A673 (cell line): Measurements from ENCODE around the gene RAB39B. TPM values are rescaled to one million over a fixed set of nuclear protein-coding genes. Genes with fewer than 3 reads are reported as not detected.
A peak's percentile ranks its signal among the peaks of the same experiment; 100 is the strongest.

Experiments used
- Bru-seq: library from RNA; stranded (reverse); fragments of 400-500 nt; gene quantifications from one replicate; lab custom pipeline; 2021; lab: Mats Ljungman, UMichigan
- BruChase-seq, 2 experiments: library from RNA; stranded (reverse); fragments of 400-500 nt; gene quantifications; one replicate each; lab custom pipeline; 2021; lab: Mats Ljungman, UMichigan
- BruUV-seq: library from RNA; stranded (reverse); fragments of 400-500 nt; replicated peaks from 2 replicates; lab custom pipeline; 2021; lab: Mats Ljungman, UMichigan
- CTCF ChIA-PET: fragments of 300-600 bp; sonication (Branson Sonifier 250); formaldehyde crosslinking; loops from one replicate; lab custom pipeline; 2022; ENCODE audit warnings: antibody characterized with exemption; lab: Charles Lee
- POLR2A ChIA-PET: fragments of 300-600 bp; sonication (Branson Sonifier 250); formaldehyde crosslinking; loops from one replicate; lab custom pipeline; 2022; ENCODE audit warnings: antibody characterized with exemption; ENCODE audit not compliant: low non-redundant PET; lab: Charles Lee
- DNase-seq: peaks from one replicate; pipeline ENCODE4 v3.0.0-alpha.2; 2015; ENCODE audit warnings: low spot score
- H3K27ac ChIP-seq: fragments of 200-600 bp; sonication (generic); 2 replicates; pipeline ENCODE4 v1.5.1; 2016; ENCODE audit warnings: mixed run types, low read depth, mild to moderate bottlenecking, mixed read lengths, antibody characterized with exemption, low read length; ENCODE audit not compliant: poor library complexity, severe bottlenecking
- H3K27me3 ChIP-seq: fragments of 200-600 bp; sonication (generic); replicated peaks from 2 replicates; pipeline ENCODE4 v1.6.1; 2017; ENCODE audit warnings: mixed run types, low read depth, mild to moderate bottlenecking, mixed read lengths, antibody characterized with exemption, low read length; ENCODE audit not compliant: insufficient read depth, poor library complexity
- H3K36me3 ChIP-seq: fragments of 200-600 bp; sonication (generic); 2 replicates; pipeline ENCODE4 v1.6.1; 2016; ENCODE audit warnings: mixed run types, mild to moderate bottlenecking, mixed read lengths, antibody characterized with exemption, low read length; ENCODE audit not compliant: insufficient read depth, poor library complexity, severe bottlenecking
- H3K4me1 ChIP-seq: fragments of 200-600 bp; sonication (generic); 2 replicates; pipeline ENCODE4 v1.6.1; 2017; ENCODE audit warnings: mixed run types, mild to moderate bottlenecking, mixed read lengths, antibody characterized with exemption, low read length; ENCODE audit not compliant: insufficient read depth, poor library complexity, severe bottlenecking
- H3K4me3 ChIP-seq: fragments of 200-600 bp; sonication (generic); 2 replicates; pipeline ENCODE4 v1.5.1; 2016; ENCODE audit warnings: low read depth, mixed run types, mild to moderate bottlenecking, mixed read lengths, low read length; ENCODE audit not compliant: poor library complexity, severe bottlenecking
- H3K9me3 ChIP-seq: fragments of 200-600 bp; sonication (generic); 2 replicates; pipeline ENCODE4 v1.6.1; 2016; ENCODE audit warnings: mixed run types, low read depth, mild to moderate bottlenecking, mixed read lengths, antibody characterized with exemption, low read length; ENCODE audit not compliant: poor library complexity, severe bottlenecking
- CTCF ChIP-seq: fragments of 300-800, 200-600 bp; sonication (generic); conservative IDR thresholded peaks from 2 replicates; pipeline ENCODE4 v1.5.1; 2017; ENCODE audit warnings: low read depth, mild to moderate bottlenecking, antibody characterized with exemption, low read length, moderate library complexity, mixed read lengths
- EZH2 ChIP-seq: fragments of 200-600 bp; sonication (generic); IDR thresholded peaks from 2 replicates; pipeline ENCODE4 v1.6.1; 2017; ENCODE audit warnings: borderline replicate concordance, low read depth, mild to moderate bottlenecking, mixed read lengths, antibody characterized with exemption, low read length; ENCODE audit not compliant: poor library complexity, severe bottlenecking
- intact Hi-C: fragments of 100-400 bp; cut with micrococcal nuclease; formaldehyde crosslinking; loops from one replicate; pipeline ENCODE4 v1.10.0; 2022; ENCODE audit not compliant: unreplicated experiment
- long read RNA-seq: library from polyadenylated mRNA; stranded (forward); transcript quantifications from one replicate; pipeline ENCODE4 v2.0.0, GENCODE V29; 2022
- total RNA-seq: library from RNA; stranded (reverse); gene quantifications from 2 replicates; pipeline ENCODE4 v1.2.3, GENCODE V29; 2021

The RAB39B gene
- 0.43 and 0.81 TPM in 2 replicates for total RNA-seq
- Bru-seq, nascent RNA, result percentile 28 among the genes with signal in this experiment
- percentile 37 among the genes with signal in this experiment for BruChase-seq, experiment 1, labeled RNA remaining after a 2-hour chase
- BruChase-seq, experiment 2, labeled RNA remaining after a 6-hour chase, result percentile 34 among the genes with signal in this experiment
- long read RNA-seq, partial matches to known transcripts, result 0 of 1 reads
- long read RNA-seq, other reads (novel, unspliced or antisense), result 1 of 1 reads

GRCh38 chrX:155263854-155264628, at the start of gene RAB39B:
TSS of gene RAB39B (minus strand) at chrX:155264491. CDS start at chrX:155264288, 203 bp downstream.
- 0 out of 2 replicates have a peak, but pooled peaks have one; percentile 18 for TF ChIP-seq CTCF
- TF ChIP-seq EZH2, result no peak
- ChIA-PET POLR2A (no interaction called here), CTCF (no interaction called here)
- no peaks in the 10 kb centered on the region for H3K36me3 ChIP-seq
- intact Hi-C loops, result no loop called here
- H3K9me3 ChIP-seq, result peaks cover 5% of the 10 kb centered on the region
- peak; percentile 53 for DNase-seq
- no peaks in the 10 kb centered on the region for H3K27me3 ChIP-seq
- no peak within 1 kb of the TSS for H3K27ac ChIP-seq
- BruUV-seq, result no TSS peak
- H3K4me1 ChIP-seq, result no peaks in the 10 kb centered on the region
- H3K4me3 ChIP-seq, result peak within 1 kb of the TSS; percentile 42

DNA sequence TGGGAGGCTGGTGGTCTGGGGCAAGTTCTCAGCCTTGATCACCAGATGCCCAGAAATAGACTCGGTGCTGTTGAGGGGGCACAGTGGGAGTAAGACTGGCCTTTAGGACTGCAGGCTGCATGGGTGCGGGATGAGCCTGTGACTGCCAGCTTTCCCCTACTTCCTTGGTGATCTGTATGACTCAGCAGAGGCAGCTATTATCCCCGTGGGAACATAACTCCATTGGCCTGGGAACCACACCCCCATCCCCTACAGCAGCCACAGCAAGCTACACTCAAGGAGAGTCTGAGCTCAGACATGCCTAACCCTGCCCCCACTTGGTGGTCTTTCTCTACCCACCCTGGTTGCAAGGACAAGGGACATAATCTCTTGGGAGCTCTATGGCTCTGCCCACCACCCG, 49.5 kb upstream of the RAB39B start:
- H3K9me3 ChIP-seq, result peaks cover 8% of the 10 kb centered on the region
- H3K27ac ChIP-seq, result no peak overlapping the region
- no peak for TF ChIP-seq CTCF
- no TSS peak for BruUV-seq
- peak; percentile 53 for DNase-seq
- no peaks in the 10 kb centered on the region for H3K36me3 ChIP-seq
- POLR2A ChIA-PET, result no interaction called here
- CTCF ChIA-PET, result interaction anchor here (0.7 kb wide), 1 partner anchor 287 kb away, joined by 3 read pairs; the partner anchor contains the start of gene FUNDC2
- no peaks in the 10 kb centered on the region for H3K27me3 ChIP-seq
- H3K4me1 ChIP-seq, result no peaks in the 10 kb centered on the region
- intact Hi-C loops, result no loop called here
- H3K4me3 ChIP-seq, result no peak overlapping the region

DNA sequence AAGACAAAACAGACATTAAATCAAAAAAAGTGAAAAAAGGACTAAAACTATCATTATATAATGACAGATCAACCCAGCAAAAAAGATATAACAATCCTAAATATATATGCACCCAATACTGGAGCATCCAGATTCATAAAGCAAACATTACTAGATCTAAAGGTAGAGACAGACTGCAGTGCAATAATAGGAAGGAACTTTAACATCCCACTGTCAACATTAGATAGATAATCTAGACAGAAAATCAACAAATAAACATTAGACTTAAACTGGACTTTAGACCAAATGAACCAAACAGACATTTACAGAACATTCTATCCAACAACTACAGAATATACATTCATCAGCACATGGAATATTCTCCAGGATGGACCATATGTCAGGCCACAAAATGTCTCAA, 29.5 kb upstream of the RAB39B start:
- BruUV-seq, result no TSS peak

More for the DNA sequence above, 29.5 kb upstream of the RAB39B start:
- H3K36me3 ChIP-seq, result no peaks in the 10 kb centered on the region
- POLR2A ChIA-PET, result no interaction called here
- H3K27me3 ChIP-seq, result no peaks in the 10 kb centered on the region
- H3K27ac ChIP-seq, result no peak overlapping the region
- CTCF ChIA-PET, result no interaction called here
- no peak overlapping the region for H3K4me3 ChIP-seq
- H3K9me3 ChIP-seq, result no peaks in the 10 kb centered on the region
- TF ChIP-seq EZH2 (no peak), CTCF (no peak)
- DNase-seq, result no peak
- intact Hi-C loops, result no loop called here
- H3K4me1 ChIP-seq, result no peaks in the 10 kb centered on the region
